ENCODE data around the gene CDC25A.

The CDC25A gene

GRCh38 chr3:48125013-48125705 is 63.1 kb downstream of the CDC25A start:
- Histone ChIP-seq H3K9me3 (ENCODE audit: control insufficient read depth, low read length) (no peaks in the 10 kb centered on the region), H2BK120ac (ENCODE audit: low read depth, low read length) (no peak overlapping the region), H2BK12ac (ENCODE audit: low read length in 2 of 2) (no peak overlapping the region), H3K18ac (ENCODE audit: low read depth in 1 of 2, low read length in 2 of 2) (peak overlapping the region in 1 of 2 experiments; percentile 38), H4K8ac (ENCODE audit: low read length) (no peak overlapping the region), H3K23ac (ENCODE audit: low read length in 2 of 2) (peak overlapping the region in 1 of 2 experiments; percentile 5), H3K14ac (ENCODE audit: low read length in 2 of 2) (no peak overlapping the region), H2BK5ac (ENCODE audit: low read depth, low read length, poor library complexity, severe bottlenecking) (no peak overlapping the region), H3K9ac (ENCODE audit: low read length) (no peak overlapping the region), H3K27me3 (ENCODE audit: control insufficient read depth in 1 of 2, insufficient read depth in 1 of 2, low read length in 2 of 2) (no peaks in the 10 kb centered on the region), H2AFZ (ENCODE audit: low read depth, low read length) (no peak overlapping the region), H3K79me1 (replicated peaks; ENCODE audit: low read length, poor library complexity, severe bottlenecking) (no peaks in the 10 kb centered on the region), H3K27ac (ENCODE audit: low read length, poor library complexity, severe bottlenecking) (no peak overlapping the region), H3K4me2 (ENCODE audit: low read length, poor library complexity, severe bottlenecking) (no peak overlapping the region), H2AK5ac (ENCODE audit: low read length, severe bottlenecking) (no peak overlapping the region), H4K91ac (ENCODE audit: low read length) (no peak overlapping the region), H2BK15ac (ENCODE audit: low read depth, poor library complexity, severe bottlenecking) (no peak overlapping the region), H3K4me3 (ENCODE audit: insufficient read depth in 1 of 2, low read depth in 1 of 2, low read length in 2 of 2) (no peak overlapping the region), H3K4me1 (ENCODE audit: control insufficient read depth, insufficient read depth, low read depth, low read length) (peaks cover 9% of the 10 kb centered on the region), H3K4ac (ENCODE audit: low read depth in 1 of 2, low read length in 2 of 2) (no peak overlapping the region), H3K36me3 (ENCODE audit: control insufficient read depth in 1 of 2, insufficient read depth in 2 of 2, low read depth in 1 of 2, low read length in 2 of 2) (no peaks in the 10 kb centered on the region)
- WGBS = 87% methylated on average over 6 of the region's 8 CpGs
- DNase-seq = no peak

GRCh38 chr3:48123346-48123745 is 64.9 kb downstream of the CDC25A start:
- no peak overlapping the region for H4K8ac ChIP-seq (ENCODE audit: low read length)
- H3K79me1 ChIP-seq (replicated peaks; ENCODE audit: low read length, poor library complexity, severe bottlenecking) = no peaks in the 10 kb centered on the region
- no peak overlapping the region for H2AFZ ChIP-seq (ENCODE audit: low read depth, low read length)
- H3K9me3 ChIP-seq (ENCODE audit: control insufficient read depth, low read length) = no peaks in the 10 kb centered on the region
- H3K4ac ChIP-seq (ENCODE audit: low read depth in 1 of 2, low read length in 2 of 2) = no peak overlapping the region
- H2BK120ac ChIP-seq (ENCODE audit: low read depth, low read length) = no peak overlapping the region
- H3K14ac ChIP-seq (ENCODE audit: low read length in 2 of 2) = no peak overlapping the region
- no peak overlapping the region for H2BK12ac ChIP-seq (ENCODE audit: low read length in 2 of 2)
- H3K27me3 ChIP-seq (ENCODE audit: control insufficient read depth in 1 of 2, insufficient read depth in 1 of 2, low read length in 2 of 2) = no peaks in the 10 kb centered on the region
- no peak overlapping the region for H3K4me3 ChIP-seq (ENCODE audit: insufficient read depth in 1 of 2, low read depth in 1 of 2, low read length in 2 of 2)
- no peak overlapping the region for H3K18ac ChIP-seq (ENCODE audit: low read depth in 1 of 2, low read length in 2 of 2)
- WGBS = 95% methylated on average over 4 of the region's 6 CpGs
- H3K4me2 ChIP-seq (ENCODE audit: low read length, poor library complexity, severe bottlenecking) = no peak overlapping the region
- H4K91ac ChIP-seq (ENCODE audit: low read length) = no peak overlapping the region
- H2BK15ac ChIP-seq (ENCODE audit: low read depth, poor library complexity, severe bottlenecking) = no peak overlapping the region
- H3K9ac ChIP-seq (ENCODE audit: low read length) = no peak overlapping the region
- DNase-seq = no peak
- peaks cover 6% of the 10 kb centered on the region for H3K4me1 ChIP-seq (ENCODE audit: control insufficient read depth, insufficient read depth, low read depth, low read length)
- H2BK5ac ChIP-seq (ENCODE audit: low read depth, low read length, poor library complexity, severe bottlenecking) = no peak overlapping the region
- no peak overlapping the region for H2AK5ac ChIP-seq (ENCODE audit: low read length, severe bottlenecking)
- H3K36me3 ChIP-seq (ENCODE audit: control insufficient read depth in 1 of 2, insufficient read depth in 2 of 2, low read depth in 1 of 2, low read length in 2 of 2) = no peaks in the 10 kb centered on the region
- H3K27ac ChIP-seq (ENCODE audit: low read length, poor library complexity, severe bottlenecking) = no peak overlapping the region
- H3K23ac ChIP-seq (ENCODE audit: low read length in 2 of 2) = no peak overlapping the region

- H3K36me3 ChIP-seq (ENCODE audit: control insufficient read depth in 1 of 2, insufficient read depth in 2 of 2, low read depth in 1 of 2, low read length in 2 of 2) = no peaks in the 10 kb centered on the region
- H2BK120ac ChIP-seq (ENCODE audit: low read depth, low read length) = no peak overlapping the region
Observed at GRCh38 chr3:48122504-48122903, 65.7 kb downstream of the CDC25A start.

GRCh38 chr3:48120223-48120622 is 68.0 kb downstream of the CDC25A start:
- no peak overlapping the region for H3K4me2 ChIP-seq (ENCODE audit: low read length, poor library complexity, severe bottlenecking)
- no peaks in the 10 kb centered on the region for H3K9me3 ChIP-seq (ENCODE audit: control insufficient read depth, low read length)
- no peak overlapping the region for H3K27ac ChIP-seq (ENCODE audit: low read length, poor library complexity, severe bottlenecking)
- no peak overlapping the region for H4K8ac ChIP-seq (ENCODE audit: low read length)
- no peak overlapping the region for H2BK120ac ChIP-seq (ENCODE audit: low read depth, low read length)
- H3K27me3 ChIP-seq (ENCODE audit: control insufficient read depth in 1 of 2, insufficient read depth in 1 of 2, low read length in 2 of 2) = no peaks in the 10 kb centered on the region
- no peak overlapping the region for H2AFZ ChIP-seq (ENCODE audit: low read depth, low read length)
- H3K14ac ChIP-seq (ENCODE audit: low read length in 2 of 2) = no peak overlapping the region
- peak overlapping the region in 1 of 2 experiments; percentile 24 for H2BK12ac ChIP-seq (ENCODE audit: low read length in 2 of 2)
- H3K79me1 ChIP-seq (replicated peaks; ENCODE audit: low read length, poor library complexity, severe bottlenecking) = no peaks in the 10 kb centered on the region
- H2AK5ac ChIP-seq (ENCODE audit: low read length, severe bottlenecking) = no peak overlapping the region
- H3K4ac ChIP-seq (ENCODE audit: low read depth in 1 of 2, low read length in 2 of 2) = no peak overlapping the region
- 95% methylated on average over 1 of the region's 1 CpG for WGBS
- peaks cover 1% of the 10 kb centered on the region for H3K4me1 ChIP-seq (ENCODE audit: control insufficient read depth, insufficient read depth, low read depth, low read length)
- H3K23ac ChIP-seq (ENCODE audit: low read length in 2 of 2) = no peak overlapping the region
- H2BK5ac ChIP-seq (ENCODE audit: low read depth, low read length, poor library complexity, severe bottlenecking) = no peak overlapping the region
- no peak overlapping the region for H3K18ac ChIP-seq (ENCODE audit: low read depth in 1 of 2, low read length in 2 of 2)
- no peak overlapping the region for H3K4me3 ChIP-seq (ENCODE audit: insufficient read depth in 1 of 2, low read depth in 1 of 2, low read length in 2 of 2)
- no peak overlapping the region for H3K9ac ChIP-seq (ENCODE audit: low read length)
- no peak overlapping the region for H4K91ac ChIP-seq (ENCODE audit: low read length)
- no peaks in the 10 kb centered on the region for H3K36me3 ChIP-seq (ENCODE audit: control insufficient read depth in 1 of 2, insufficient read depth in 2 of 2, low read depth in 1 of 2, low read length in 2 of 2)
- no peak for DNase-seq
- H2BK15ac ChIP-seq (ENCODE audit: low read depth, poor library complexity, severe bottlenecking) = no peak overlapping the region

More at GRCh38 chr3:48122504-48122903, 65.7 kb downstream of the CDC25A start:
- H3K14ac ChIP-seq (ENCODE audit: low read length in 2 of 2) = no peak overlapping the region
- H3K4me1 ChIP-seq (ENCODE audit: control insufficient read depth, insufficient read depth, low read depth, low read length) = peaks cover 6% of the 10 kb centered on the region
- no peak overlapping the region for H3K4ac ChIP-seq (ENCODE audit: low read depth in 1 of 2, low read length in 2 of 2)
- H2BK15ac ChIP-seq (ENCODE audit: low read depth, poor library complexity, severe bottlenecking) = no peak overlapping the region
- no peak overlapping the region for H4K8ac ChIP-seq (ENCODE audit: low read length)
- no peaks in the 10 kb centered on the region for H3K79me1 ChIP-seq (replicated peaks; ENCODE audit: low read length, poor library complexity, severe bottlenecking)
- H3K9ac ChIP-seq (ENCODE audit: low read length) = no peak overlapping the region
- H3K27ac ChIP-seq (ENCODE audit: low read length, poor library complexity, severe bottlenecking) = no peak overlapping the region
- H2AK5ac ChIP-seq (ENCODE audit: low read length, severe bottlenecking) = no peak overlapping the region
- no peak overlapping the region for H2AFZ ChIP-seq (ENCODE audit: low read depth, low read length)
- 87% methylated on average over 3 of the region's 5 CpGs for WGBS
- no peak overlapping the region for H3K23ac ChIP-seq (ENCODE audit: low read length in 2 of 2)
- no peak for DNase-seq
- H2BK5ac ChIP-seq (ENCODE audit: low read depth, low read length, poor library complexity, severe bottlenecking) = no peak overlapping the region
- no peak overlapping the region for H4K91ac ChIP-seq (ENCODE audit: low read length)
- H3K9me3 ChIP-seq (ENCODE audit: control insufficient read depth, low read length) = no peaks in the 10 kb centered on the region
- no peak overlapping the region for H2BK12ac ChIP-seq (ENCODE audit: low read length in 2 of 2)
- H3K4me3 ChIP-seq (ENCODE audit: insufficient read depth in 1 of 2, low read depth in 1 of 2, low read length in 2 of 2) = no peak overlapping the region
- no peaks in the 10 kb centered on the region for H3K27me3 ChIP-seq (ENCODE audit: control insufficient read depth in 1 of 2, insufficient read depth in 1 of 2, low read length in 2 of 2)
- no peak overlapping the region for H3K18ac ChIP-seq (ENCODE audit: low read depth in 1 of 2, low read length in 2 of 2)
- H3K4me2 ChIP-seq (ENCODE audit: low read length, poor library complexity, severe bottlenecking) = no peak overlapping the region
